GM21381 (cell line): ENCODE results near the gene BCL10.

Experiments
- ATAC-seq: cut with Tn5 transposase; IDR thresholded peaks from one replicate; pipeline ENCODE4 v1.9.1; 2021; ENCODE audit warnings: mild to moderate bottlenecking, moderate library complexity; ENCODE audit not compliant: unreplicated experiment

The BCL10 gene

DNA sequence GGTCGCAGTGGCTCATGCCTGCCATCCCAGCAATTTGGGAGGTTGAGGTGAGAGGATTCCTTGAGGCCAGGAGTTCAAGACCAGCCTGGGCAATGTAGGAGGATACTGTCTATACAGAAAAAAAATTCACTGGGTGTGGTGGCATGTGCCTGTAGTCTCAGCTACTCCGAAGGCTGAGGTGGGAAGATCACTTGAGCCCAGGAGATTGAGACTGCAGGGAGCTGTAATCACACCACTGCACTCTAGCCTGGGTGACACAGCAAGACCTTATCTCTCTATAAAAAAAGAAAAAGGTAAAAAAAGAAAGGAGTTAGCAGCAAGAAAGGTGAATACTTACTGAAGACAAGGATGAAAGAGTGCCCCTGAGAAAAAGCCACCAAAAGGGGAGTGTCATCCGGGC lies 23.7 kb upstream of the BCL10 start:
- no peak for ATAC-seq

DNA sequence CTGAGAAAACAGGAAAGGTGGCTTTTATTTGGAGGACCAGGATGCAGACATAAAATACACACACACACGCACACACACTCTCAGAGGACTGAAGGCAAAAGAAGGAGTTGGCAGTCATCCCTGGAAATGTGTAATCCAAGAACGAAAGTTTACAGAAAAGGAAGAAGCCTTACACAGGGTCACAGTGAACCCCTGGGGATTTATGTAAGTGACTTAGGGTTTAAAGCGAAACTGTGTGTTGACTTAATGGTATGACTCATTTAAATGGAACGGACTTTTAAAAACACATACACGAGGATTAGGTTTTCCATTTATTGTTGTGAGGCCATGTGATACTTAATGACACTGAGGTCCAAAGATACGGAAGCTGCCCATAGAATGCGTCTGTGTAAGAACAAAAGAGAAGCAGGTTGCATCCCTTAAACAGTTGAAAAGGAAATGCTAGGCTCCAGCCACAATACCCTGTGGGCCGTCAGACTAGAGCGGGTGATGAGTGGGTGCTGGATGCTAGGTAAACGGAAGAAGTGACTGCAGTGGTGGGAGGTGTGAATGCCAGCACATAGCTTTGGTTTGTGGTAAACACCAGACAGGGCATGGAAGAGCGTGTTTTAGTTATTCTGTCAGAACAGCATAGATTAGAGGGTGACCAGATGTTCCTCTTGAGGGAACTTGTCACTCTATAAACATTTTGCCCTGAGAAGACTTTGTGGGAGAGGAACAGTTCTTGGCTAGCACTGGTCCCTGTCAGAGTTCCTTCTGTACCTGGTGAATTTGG lies 21.6 kb upstream of the BCL10 start:
- peak; percentile 93 for ATAC-seq

DNA sequence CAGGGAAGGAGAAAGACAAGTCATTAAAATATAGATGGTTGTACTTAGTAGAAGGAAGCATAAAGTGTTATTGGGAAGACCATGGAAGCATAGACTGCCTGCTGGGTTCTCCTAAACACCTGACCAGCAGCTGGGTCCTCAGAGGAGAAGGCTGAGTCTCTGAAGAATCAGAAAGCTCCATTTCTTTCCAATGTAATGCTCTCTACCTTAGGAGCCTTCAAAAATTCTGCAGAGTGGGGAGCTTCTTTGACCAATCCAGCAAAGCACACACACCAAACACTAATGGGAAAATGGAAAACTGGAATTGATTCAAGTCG lies 21.1 kb upstream of the BCL10 start:
- no peak for ATAC-seq

GRCh38 chr1:85296980-85297379 lies 20.5 kb upstream of the BCL10 start:
- ATAC-seq = no peak

DNA sequence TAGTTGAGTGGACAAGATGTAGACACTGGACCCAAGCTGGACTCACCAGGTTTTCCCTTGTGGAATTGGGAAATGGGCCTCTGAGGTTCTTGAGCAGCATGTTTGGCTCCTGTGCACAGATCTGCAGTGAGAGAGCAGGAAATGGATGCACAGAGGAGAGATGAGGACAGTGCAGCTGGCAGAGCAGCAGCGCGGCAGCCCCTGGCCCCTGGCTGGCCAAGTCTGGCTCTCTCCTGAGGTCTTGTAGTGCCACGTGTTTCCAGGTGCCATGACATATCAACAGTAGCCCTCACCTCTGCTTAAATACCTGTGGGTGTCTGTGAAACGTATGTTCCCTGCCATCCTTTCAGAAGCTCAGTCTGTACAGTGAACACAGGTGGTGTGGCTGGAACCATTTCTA lies 19.2 kb upstream of the BCL10 start:
- ATAC-seq = no peak

DNA sequence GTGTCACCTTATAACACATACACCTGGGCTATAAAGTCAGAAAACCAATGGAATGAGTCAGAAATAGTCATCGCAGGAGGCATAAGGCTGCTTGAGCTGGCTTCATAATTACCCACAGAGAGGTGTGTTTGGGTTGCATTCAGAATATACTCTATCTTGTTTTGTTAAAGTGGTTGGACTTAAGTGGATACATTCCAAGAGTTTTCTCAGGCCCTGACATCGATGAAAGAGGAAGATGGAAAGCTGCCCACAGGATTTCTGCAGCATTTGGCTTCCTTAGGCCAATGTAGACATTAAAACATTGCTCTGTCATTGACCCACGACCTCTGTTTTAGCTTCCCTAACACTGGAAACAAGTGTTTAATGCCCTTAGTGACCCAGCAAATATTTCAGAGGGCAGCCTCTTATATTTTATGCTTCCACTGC lies 18.6 kb upstream of the BCL10 start:
- no peak for ATAC-seq

GRCh38 chr1:85290826-85291225 lies 14.4 kb upstream of the BCL10 start:
- no peak for ATAC-seq

- peak; percentile 63 for ATAC-seq
Observed at GRCh38 chr1:85289848-85290335, 13.5 kb upstream of the BCL10 start.

GRCh38 chr1:85289207-85289847 lies 12.9 kb upstream of the BCL10 start:
- ATAC-seq = peak; percentile 27

DNA sequence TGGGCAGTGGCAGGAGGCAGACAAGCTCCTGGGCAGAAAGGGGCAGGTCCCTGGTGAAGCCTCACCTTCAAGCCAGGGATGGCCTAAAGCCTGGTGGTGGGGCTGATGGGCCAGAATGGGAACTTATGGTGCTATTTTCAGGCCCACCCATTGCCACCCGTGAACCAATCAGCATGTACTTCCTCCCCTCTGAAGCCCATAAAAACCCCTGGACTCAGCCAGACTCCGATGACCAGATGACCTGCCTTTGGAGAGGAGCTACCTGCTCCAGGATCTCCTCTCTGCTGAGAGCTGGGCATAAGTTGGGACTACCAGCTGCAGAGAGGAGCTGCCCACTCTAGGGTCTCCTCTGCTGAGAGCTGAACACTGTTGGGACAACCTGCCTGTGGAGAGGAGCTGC lies 7.8 kb upstream of the BCL10 start:
- ATAC-seq = no peak

DNA sequence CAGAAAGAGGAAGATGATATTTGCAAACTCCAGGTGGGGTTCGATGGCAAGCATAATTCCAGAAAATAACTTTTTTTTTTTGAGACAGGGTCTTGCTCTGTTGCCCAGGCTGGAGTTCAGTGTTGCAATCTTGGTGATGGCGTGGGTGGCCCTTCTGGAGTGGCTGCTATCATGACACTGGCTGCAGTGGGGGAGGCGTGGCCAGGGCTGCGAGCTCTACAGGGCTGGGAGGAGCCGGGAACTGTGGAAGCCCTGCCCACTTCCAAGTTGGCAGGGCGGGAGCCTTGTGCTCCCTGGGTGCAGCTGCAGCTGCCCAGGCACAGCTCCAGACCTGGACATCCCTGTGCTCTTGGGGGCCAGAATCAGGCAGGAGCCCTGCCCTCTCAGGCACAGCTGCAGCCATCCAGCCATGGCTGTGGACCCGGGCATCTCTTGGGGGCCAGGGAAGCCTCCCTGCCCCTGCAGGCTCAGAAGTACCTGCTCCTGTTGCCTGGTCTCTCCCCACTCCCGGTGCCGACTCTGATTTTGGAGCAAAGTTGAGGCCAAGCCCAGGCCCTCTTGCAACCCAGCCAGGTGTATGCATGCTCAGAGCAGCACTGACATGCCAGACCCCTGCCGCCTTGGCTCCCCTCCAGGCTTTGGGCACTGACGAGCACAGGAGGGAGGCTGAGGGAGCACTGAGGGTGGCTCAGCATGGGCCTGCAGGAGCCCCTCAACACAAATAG lies 7.2 kb upstream of the BCL10 start:
- ATAC-seq = no peak

DNA sequence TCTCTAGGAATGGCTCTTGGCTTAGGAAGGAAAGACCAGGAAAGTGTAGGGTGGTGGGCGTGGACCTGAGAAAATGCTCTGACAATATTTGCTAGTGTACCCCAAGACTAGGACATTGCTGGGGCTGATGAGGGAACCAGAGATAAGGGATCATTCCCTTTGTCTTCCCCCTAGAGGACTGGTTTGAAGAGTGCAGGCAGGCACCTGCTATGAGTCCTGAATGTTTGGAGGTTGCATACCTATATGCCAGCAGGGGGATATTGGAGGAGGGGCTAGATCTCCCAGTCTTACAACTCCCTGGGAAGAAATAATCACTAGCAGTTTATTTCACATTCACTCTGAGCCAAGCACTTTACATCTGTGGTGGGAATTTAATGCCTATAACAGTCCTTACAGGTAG lies 6.0 kb upstream of the BCL10 start:
- no peak for ATAC-seq

DNA sequence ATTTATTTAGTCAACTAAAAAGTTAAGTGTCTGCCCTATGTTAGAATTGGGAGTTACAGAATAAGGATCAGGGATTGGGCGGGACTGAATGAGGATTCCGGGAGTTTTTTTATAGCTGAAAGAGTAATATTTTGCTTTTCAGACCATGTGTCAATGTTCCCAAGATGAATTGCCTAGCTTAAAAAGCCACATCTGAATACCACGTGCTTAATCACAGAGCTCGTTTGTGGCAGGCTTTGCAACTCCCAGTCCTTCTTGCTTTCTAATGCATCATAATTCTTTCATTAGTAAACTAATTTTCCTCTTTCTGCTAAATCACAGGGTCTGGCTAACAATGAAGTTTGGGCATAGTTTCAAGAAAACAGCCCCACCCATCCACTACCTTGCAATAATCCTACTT lies 4.2 kb upstream of the BCL10 start:
- ATAC-seq = no peak

GRCh38 chr1:85279458-85280080 lies 3.1 kb upstream of the BCL10 start:
- no peak for ATAC-seq

DNA sequence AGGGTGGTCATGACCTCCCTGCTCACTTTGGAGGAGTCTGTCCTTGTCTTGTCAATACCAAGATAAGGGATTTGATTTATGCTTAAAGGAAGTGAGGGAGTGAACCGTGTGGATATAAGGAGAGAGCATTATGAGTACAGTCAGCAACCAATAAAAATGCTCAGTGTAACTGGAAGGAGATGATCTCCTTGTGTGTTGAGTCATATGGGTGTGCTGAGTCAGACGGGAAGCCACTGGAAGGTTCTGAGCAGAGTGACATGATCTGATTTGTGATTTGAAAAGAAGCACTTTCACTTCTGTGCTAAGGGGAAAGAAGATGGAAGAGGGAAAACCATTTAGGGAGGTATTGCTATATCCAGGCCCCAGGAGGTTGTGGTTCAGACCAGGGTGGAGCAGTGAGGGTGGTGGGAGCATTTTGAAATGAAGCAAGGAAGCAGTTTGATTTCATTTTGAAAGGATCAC lies 2.5 kb upstream of the BCL10 start:
- no peak for ATAC-seq

GRCh38 chr1:85277802-85278201 lies 1.4 kb upstream of the BCL10 start:
- ATAC-seq = no peak

- ATAC-seq = no peak
Observed at GRCh38 chr1:85276978-85277639, 677 bp upstream of the BCL10 start.

GRCh38 chr1:85275701-85276214 lies 674 bp downstream of the BCL10 start:
- ATAC-seq = no peak

GRCh38 chr1:85274969-85275453 lies 1.4 kb downstream of the BCL10 start:
- ATAC-seq = no peak

DNA sequence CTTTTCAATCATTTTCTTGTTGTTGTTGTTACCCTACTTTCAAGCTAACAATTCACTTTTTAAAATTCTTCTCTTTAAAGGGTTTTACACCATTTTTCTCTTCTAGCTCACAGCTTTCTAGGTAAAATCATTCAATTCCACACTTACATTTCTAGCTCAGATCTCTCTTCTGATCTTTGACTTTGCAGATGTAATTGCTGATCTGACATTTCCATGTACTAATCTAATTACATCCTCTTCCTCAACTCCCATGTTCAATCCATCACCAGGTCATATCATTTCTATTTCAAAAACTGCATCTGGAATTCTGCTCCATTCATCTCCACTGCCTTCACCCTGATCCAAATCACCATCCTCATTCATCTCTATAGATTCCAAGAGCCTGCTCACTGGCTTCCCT lies 3.0 kb downstream of the BCL10 start:
- ATAC-seq = no peak
